ENCODE results near the gene PPP1R12C.

Gene PPP1R12C

GRCh38 chr19:55041627-55042343, 75.7 kb downstream of the PPP1R12C start:
- no peak for DNase-seq

- DNase-seq = no peak
Measured at GRCh38 chr19:55041244-55041626, 76.2 kb downstream of the PPP1R12C start.
